GM04503 (cell line): Measurements from ENCODE around the gene SERPINH1.
"Not testable (repeated sequence)": the region's sequence is repeated elsewhere in the genome, so short reads cannot be mapped to it uniquely, and the experiment has no call there.

ENCODE experiments used
- DNase-seq: peaks from one replicate; pipeline ENCODE4 v3.0.0-alpha.2; 2012; ENCODE audit warnings: low read depth

SERPINH1 gene

DNA sequence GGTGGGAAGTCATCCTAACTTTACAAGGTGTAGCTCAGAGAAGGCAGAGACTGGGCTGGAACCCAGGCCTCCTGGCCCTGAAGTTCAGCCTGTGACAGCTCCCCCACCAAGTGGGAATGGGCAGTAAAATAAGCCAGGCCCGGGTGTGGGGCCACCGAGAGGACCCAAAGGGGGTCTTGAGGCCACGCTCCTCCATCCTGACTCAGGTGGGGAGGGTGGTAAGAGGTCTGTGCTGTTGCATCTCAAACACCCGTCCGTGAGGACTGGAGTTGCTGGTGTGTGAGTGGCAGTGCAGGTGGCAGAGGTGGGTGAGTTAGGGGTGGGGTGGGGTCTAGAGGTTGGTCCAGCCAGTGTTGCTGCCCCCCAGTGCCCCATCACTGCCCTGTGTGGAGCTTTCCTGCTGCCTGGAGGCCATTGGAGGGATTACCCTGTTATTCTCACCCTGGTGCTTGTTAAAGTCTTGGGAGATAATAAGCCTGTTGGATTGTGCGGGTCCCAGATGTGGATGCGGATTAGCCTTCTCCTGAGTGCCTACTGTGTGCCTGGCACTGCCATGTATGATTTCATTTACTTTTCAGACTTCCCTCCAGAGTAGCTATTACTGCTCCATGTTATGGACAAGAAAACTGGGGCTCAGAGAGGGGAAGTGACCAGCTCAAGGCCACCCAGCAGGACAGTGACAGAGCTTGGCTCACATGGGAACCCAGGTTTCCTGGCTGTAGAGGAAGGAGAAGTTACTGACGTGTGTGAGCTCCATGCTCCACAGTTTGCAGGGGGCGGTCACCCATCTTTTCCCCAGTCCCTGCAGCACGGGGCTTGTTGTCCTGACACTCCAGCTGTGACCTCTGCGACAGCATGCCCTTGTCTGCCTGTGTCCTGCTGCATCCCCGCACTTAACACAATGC is 12.9 kb downstream of the SERPINH1 start:
- no peak for DNase-seq

DNA sequence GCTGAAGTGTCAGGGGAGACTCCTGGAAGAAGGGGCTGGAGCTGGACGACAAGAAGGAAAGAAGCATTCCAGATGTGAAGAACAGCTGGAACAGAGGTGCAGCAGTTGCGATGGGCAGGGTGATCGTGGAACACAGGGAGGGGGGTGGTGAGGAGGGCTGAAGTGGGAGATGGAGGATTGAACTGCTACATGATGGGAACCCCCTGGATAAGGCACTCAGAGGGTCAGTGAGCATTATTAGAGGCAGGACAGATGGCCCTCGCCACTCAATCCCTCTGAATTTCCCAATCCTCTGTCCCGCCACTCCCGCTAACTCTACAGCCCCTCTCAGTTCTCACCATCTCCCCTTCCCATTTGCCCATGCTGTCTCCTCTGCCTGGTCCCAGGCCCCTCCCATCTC is 14.0 kb downstream of the SERPINH1 start:
- no peak for DNase-seq

- DNase-seq: no peak
Measured at GRCh38 chr11:75576499-75576918, 14.5 kb downstream of the SERPINH1 start.

DNA sequence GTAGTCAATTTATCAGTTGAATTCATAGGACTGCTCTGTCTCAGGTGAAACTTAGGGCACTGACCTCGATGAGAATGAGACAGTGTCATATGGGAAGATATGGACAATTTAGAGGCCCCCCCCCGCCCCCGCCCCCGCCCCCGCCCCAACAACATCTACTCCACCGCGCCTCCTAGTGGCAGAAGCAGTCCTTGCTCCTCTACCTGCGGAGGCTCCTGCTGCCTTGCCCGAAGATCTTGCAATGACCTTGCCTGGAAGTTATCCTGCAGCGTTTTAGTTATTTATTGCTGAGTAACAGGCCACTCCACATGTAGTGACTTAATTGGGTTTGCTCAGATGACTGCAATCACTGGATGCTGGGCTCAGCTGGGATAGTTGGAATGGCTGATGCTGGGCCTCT is 15.2 kb downstream of the SERPINH1 start:
- no peak for DNase-seq

DNA sequence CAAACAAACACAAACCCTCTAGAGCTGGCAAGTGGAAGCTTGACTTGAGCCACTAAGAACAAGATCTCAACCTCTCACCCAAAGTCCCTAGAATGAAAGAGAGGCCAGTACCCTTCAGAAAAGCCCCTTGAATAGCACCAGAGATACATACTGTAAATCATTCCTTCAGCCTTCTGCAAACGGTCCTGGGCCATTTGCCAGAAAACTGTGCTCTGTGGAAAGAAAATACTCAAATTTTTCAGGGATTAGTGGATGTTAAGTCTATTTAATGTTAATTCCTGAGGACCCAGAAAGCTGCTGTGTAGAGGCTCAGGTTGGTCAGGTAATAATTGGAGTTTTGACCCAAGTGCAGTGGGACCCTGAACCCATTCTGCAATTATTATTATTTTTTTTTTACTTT is 16.9 kb downstream of the SERPINH1 start:
- DNase-seq: no peak

DNA sequence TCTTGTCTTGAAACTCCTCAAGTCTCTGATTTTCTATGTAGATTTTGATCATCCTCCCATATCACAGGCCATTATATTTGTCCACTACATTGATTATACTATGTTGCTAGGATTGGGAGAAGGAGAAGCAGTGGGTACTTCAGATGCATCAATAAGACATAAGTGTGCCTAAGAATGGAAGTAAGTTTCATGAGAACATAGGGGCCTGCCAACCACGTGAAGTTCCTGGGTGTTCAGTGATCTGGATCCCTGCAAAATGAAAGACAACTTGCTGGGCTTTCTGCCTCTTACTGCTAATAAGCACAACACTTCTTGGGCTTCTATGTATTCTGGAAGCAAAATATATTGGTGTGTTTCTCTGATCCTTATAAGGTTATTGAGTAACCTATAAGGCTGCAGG is 17.8 kb downstream of the SERPINH1 start:
- DNase-seq: no peak

GRCh38 chr11:75582506-75582894 is 20.4 kb downstream of the SERPINH1 start:
- no peak for DNase-seq

GRCh38 chr11:75582895-75583717 is 21.1 kb downstream of the SERPINH1 start:
- DNase-seq: no peak

DNA sequence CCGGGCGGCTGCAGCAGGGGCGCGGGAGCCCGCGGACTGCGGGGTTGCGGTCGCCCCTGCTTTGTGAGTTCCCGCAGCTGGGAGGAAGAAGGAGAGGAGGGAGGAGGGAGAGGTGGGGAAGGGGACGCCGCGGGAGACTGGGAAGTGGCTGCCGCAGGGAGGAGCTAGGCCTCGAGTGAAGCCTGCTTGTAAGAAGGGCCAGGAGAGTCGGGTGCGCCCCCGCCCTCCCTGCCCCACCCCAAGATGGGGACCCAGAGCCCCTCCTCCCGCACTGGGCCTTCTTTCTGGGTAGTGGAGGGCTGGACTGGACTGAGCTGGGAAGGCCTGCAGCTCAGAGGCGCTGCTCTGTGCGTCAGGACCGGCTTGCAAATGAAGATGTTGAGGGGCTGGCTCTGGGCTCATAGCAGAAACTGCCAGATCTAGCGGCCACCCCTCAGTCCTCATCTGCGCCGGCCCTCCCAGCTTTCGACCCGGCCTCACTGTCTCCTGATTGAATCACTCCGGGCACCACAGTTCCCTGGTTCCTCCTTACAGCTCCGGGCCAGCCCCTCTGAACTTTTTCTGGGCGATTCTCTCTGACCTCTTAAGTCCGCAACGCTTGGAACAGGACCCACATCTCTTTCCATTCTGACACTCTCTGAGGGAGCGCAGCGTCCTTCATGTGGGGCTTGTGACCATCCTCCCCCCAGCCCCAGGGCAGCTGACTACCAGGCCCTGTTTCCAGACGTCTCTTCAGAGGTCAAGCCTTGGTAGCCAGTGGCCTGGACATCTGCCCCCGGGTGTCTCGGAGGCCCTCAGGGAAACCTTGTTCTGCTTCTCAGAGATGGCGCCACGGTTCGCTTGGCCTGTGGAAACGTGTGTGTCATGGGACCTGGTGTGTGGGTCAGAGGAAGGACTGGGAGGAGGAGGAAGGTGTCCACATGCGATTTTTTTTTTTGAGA is 21.9 kb downstream of the SERPINH1 start:
- DNase-seq: no peak

GRCh38 chr11:75584659-75585292 is 22.7 kb downstream of the SERPINH1 start:
- DNase-seq: not testable (repeated sequence)

GRCh38 chr11:75585293-75585670 is 23.2 kb downstream of the SERPINH1 start:
- DNase-seq: no peak

DNA sequence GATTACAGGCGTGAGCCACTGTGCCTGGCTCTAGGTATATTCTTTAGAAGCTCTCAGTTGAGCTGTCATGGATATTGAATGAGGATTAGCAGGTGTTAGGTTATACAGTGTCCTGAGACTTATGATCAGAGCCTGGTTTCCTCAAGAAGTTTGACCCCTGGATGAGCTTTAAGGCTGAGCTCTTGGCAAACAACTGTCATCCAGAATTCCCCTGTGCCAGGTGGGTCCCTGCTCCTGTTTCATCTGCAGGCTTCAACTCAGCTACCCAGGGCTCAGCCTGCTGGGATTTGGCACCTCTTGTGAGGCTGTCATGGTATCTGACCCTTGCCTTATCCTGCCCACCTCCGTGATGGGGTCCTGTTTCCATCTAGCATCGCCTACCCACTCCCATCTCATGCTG is 24.3 kb downstream of the SERPINH1 start:
- DNase-seq: no peak

- DNase-seq: no peak
Measured at GRCh38 chr11:75588051-75588481, 26.0 kb downstream of the SERPINH1 start.

GRCh38 chr11:75589051-75589450 is 27.0 kb downstream of the SERPINH1 start:
- no peak for DNase-seq

GRCh38 chr11:75589933-75590332 is 27.9 kb downstream of the SERPINH1 start:
- DNase-seq: no peak

DNA sequence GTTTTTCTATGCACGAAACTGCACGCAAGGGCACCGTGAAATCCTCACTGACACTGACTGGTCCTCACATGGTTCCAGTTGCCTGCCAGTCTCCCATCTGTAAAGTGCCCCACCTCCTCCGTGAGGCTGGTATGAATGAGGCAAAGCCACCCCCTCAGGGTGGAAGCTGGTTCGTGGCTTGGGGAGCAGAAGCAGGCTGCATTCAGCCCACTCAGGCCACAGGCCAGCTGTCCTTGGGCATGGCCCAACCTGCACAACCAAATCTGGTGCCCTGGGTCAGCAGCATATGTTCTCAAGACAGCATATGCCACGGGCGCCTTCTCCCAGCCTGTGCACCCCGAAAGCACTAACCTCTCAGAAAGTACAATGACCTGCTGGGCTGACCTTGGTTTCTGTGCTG is 29.3 kb downstream of the SERPINH1 start:
- DNase-seq: no peak

GRCh38 chr11:75591966-75592365 is 29.9 kb downstream of the SERPINH1 start:
- no peak for DNase-seq

DNA sequence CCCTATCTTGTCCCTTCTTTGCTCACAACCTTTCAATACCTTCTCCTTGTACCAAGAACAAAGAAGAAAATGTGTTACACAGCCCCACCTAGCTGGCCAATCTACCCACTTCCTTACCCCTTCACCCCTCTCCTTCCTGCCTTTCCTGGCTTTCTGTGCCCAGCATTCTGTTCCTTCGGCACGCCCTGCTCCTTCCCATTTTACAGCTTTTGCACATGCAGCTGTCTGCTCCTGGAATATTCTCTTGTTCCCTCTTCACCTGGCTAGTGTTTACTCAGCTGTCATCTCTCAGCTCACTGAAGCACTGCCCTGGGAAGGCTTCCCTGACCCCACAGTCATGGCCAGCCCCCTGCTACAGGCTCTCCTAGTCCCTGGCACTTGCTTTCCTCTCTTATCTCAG is 30.7 kb downstream of the SERPINH1 start:
- no peak for DNase-seq

- DNase-seq: no peak
Measured at GRCh38 chr11:75593286-75593915, 31.3 kb downstream of the SERPINH1 start.

DNA sequence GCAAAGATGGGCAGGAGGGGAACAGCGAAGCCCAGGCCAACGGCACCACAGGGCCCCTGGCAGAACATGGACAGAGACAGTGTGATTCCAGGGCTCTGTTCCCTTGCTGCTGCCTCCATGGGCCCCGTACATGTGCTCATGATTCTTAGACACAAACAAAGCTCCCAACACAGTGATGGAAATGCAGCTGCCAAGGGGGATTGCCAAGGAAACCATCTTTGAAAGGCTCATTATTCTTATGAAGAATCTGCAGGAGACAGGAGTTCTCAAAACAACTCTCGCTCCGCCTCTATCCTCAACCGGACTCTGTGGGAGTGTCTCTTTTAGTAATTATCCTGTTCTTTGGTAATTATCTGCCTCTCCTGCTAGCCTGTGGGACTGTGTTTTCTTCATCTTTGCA is 32.2 kb downstream of the SERPINH1 start:
- no peak for DNase-seq

GRCh38 chr11:75595429-75595828 is 33.4 kb downstream of the SERPINH1 start:
- no peak for DNase-seq
